Keratinocyte (primary cell): ENCODE measurements around the gene YPEL4. TPM values are rescaled to one million over a fixed set of nuclear protein-coding genes. Genes with fewer than 3 reads are reported as not detected.
A peak's percentile ranks its signal among the peaks of the same experiment; 100 is the strongest.

Source experiments
- DNase-seq: peaks from one replicate; pipeline ENCODE4 v3.0.0-alpha.2; 2011; ENCODE audit warnings: low read depth, missing footprints, low spot score
- FAIRE-seq: peaks from 2 replicates; lab custom pipeline; 2011; peaks lifted over from hg19 to GRCh38; lab: Jason Lieb, UNC
- H2AFZ ChIP-seq: 2 replicates; pipeline ENCODE4 v1.6.0; 2012; ENCODE audit warnings: low read length, control low read depth, inconsistent platforms; ENCODE audit not compliant: control insufficient read depth
- H3K27ac ChIP-seq: 2 replicates; pipeline ENCODE4 v1.5.1; 2011; ENCODE audit warnings: low read length; ENCODE audit not compliant: control insufficient read depth, insufficient read depth
- H3K27me3 ChIP-seq: 3 replicates; pipeline ENCODE4 v1.6.0; 2011; ENCODE audit warnings: low read length; ENCODE audit not compliant: control insufficient read depth, insufficient read depth; ENCODE audit errors: extremely low read depth
- H3K36me3 ChIP-seq, 2 experiments: 2 replicates in 1 of 2; 3 replicates in 1 of 2; pipeline ENCODE4 v1.5.1; 2011; ENCODE audit warnings: low read length in 2 of 2, mild to moderate bottlenecking in 1 of 2; ENCODE audit not compliant: control insufficient read depth in 2 of 2, insufficient read depth in 2 of 2; ENCODE audit errors: extremely low read depth in 1 of 2
- H3K4me1 ChIP-seq: 3 replicates; pipeline ENCODE4 v1.5.1; 2011; ENCODE audit warnings: low read length; ENCODE audit not compliant: control insufficient read depth, insufficient read depth; ENCODE audit errors: extremely low read depth
- H3K4me2 ChIP-seq: 3 replicates; pipeline ENCODE4 v1.6.0; 2011; ENCODE audit warnings: low read depth, low read length; ENCODE audit not compliant: control insufficient read depth, insufficient read depth; ENCODE audit errors: extremely low read depth
- H3K4me3 ChIP-seq, 3 experiments: fragments of 200-600 bp in 1 of 3; sonication (generic) in 1 of 3; 2 replicates in 2 of 3; 3 replicates in 1 of 3; pipeline ENCODE4 v1.5.1; 2011 to 2016; ENCODE audit warnings: low read length in 3 of 3, mild to moderate bottlenecking in 3 of 3, control low read depth in 2 of 3, inconsistent platforms in 1 of 3, low read depth in 1 of 3, mixed read lengths in 1 of 3, mixed run types in 1 of 3, moderate library complexity in 1 of 3; ENCODE audit not compliant: control insufficient read depth in 2 of 3, insufficient read depth in 2 of 3; ENCODE audit errors: extremely low read depth in 1 of 3
- H3K79me2 ChIP-seq: 2 replicates; pipeline ENCODE4 v1.6.0; 2012; ENCODE audit warnings: low read length; ENCODE audit not compliant: control insufficient read depth, insufficient read depth
- H3K9ac ChIP-seq: 3 replicates; pipeline ENCODE4 v1.6.0; 2011; ENCODE audit warnings: low read length; ENCODE audit not compliant: control insufficient read depth, insufficient read depth; ENCODE audit errors: extremely low read depth
- H3K9me1 ChIP-seq: 3 replicates; pipeline ENCODE4 v1.6.0; 2011; ENCODE audit warnings: low read length; ENCODE audit not compliant: control insufficient read depth, insufficient read depth; ENCODE audit errors: extremely low read depth
- H3K9me3 ChIP-seq: 2 replicates; pipeline ENCODE4 v1.5.1; 2012; ENCODE audit warnings: low read depth, low read length; ENCODE audit not compliant: control insufficient read depth
- H4K20me1 ChIP-seq: 3 replicates; pipeline ENCODE4 v1.6.0; 2011; ENCODE audit warnings: low read length; ENCODE audit not compliant: control insufficient read depth, insufficient read depth; ENCODE audit errors: extremely low read depth
- CTCF ChIP-seq, 3 experiments: IDR thresholded peaks in 1 of 3; conservative IDR thresholded peaks in 1 of 3; optimal IDR thresholded peaks in 1 of 3; 2 replicates in 2 of 3; 3 replicates in 1 of 3; pipeline versions ENCODE3 to v1.5.1; 2011; ENCODE audit warnings: low read length in 3 of 3, mild to moderate bottlenecking in 3 of 3, moderate library complexity in 2 of 3, control low read depth in 1 of 3, inconsistent platforms in 1 of 3; ENCODE audit not compliant: insufficient read depth in 2 of 3; ENCODE audit errors: extremely low read depth in 1 of 3
- EZH2 ChIP-seq: IDR thresholded peaks from one replicate; pipeline ENCODE4 v1.6.1; 2012; ENCODE audit warnings: inconsistent platforms, mild to moderate bottlenecking, low read length, moderate library complexity
- dilution Hi-C: fragments of 300-500 bp; cut with MboI; formaldehyde crosslinking; loops from one replicate; pipeline ENCODE4 v1.7.0; 2020; ENCODE audit warnings: low sequenced_read_pairs; ENCODE audit not compliant: extremely low pct_ligation_motif_present
- polyA plus RNA-seq, 5 experiments: library from polyadenylated mRNA; depleted of rRNA in 3 of 5; stranded (reverse) in 3 of 5; stranded (forward) in 1 of 5; unstranded in 1 of 5; fragments of >200 nt; gene quantifications; 1 replicate in 1 of 5; 2 replicates in 3 of 5; 3 replicates in 1 of 5; pipeline versions ENCODE4 v1.2.1 to v1.2.3, GENCODE V29; 2011 to 2012; ENCODE audit warnings: missing spikeins in 2 of 5, low read depth in 1 of 5, low replicate concordance in 1 of 5

Gene YPEL4
- polyA plus RNA-seq, 1 donor (not counting 4 experiments of a cell fraction or from before 2014, with no cell fraction given), result not detected

- Histone ChIP-seq H3K36me3 (no peaks in the 10 kb centered on the region), H3K9ac (peak overlapping the region; percentile 11), H3K9me1 (no peaks in the 10 kb centered on the region), H3K4me2 (peak overlapping the region; percentile 76), H3K4me1 (peaks cover 41% of the 10 kb centered on the region), H4K20me1 (peaks cover 8% of the 10 kb centered on the region), H3K79me2 (no peaks in the 10 kb centered on the region), H3K27ac (no peak overlapping the region), H3K27me3 (peaks cover 32% of the 10 kb centered on the region), H3K9me3 (no peaks in the 10 kb centered on the region), H3K4me3 (peak overlapping the region in 2 of 3 experiments; percentile 37 to 49), H2AFZ (no peak overlapping the region)
- TF ChIP-seq EZH2 (peak; percentile 33), CTCF (optimal IDR thresholded peaks at IDR 0.05 in 1 of 3, IDR thresholded peaks at IDR 0.05 in 1 of 3, conservative IDR thresholded peaks at IDR 0.05 in 1 of 3; ENCODE audit: extremely low read depth in 1 of 3, insufficient read depth in 2 of 3, low read length in 3 of 3) (no peak)
- no peak for DNase-seq
- dilution Hi-C loops, result no loop called here
- no peak for FAIRE-seq
Observed at GRCh38 chr11:57648801-57649735, 644 bp downstream of the YPEL4 start.

GRCh38 chr11:57647960-57648800, 1.5 kb downstream of the YPEL4 start:
- FAIRE-seq (no peak), DNase-seq (no peak)
- no peaks in the 10 kb centered on the region for H3K79me2 ChIP-seq
- H3K27ac ChIP-seq, result no peak overlapping the region
- H4K20me1 ChIP-seq, result peaks cover 8% of the 10 kb centered on the region
- no peak overlapping the region for H2AFZ ChIP-seq
- H3K36me3 ChIP-seq, result no peaks in the 10 kb centered on the region
- H3K9me1 ChIP-seq, result no peaks in the 10 kb centered on the region
- H3K9ac ChIP-seq, result peak overlapping the region; percentile 11
- H3K4me1 ChIP-seq, result peaks cover 41% of the 10 kb centered on the region
- peak overlapping the region; percentile 23 for H3K4me2 ChIP-seq
- no peaks in the 10 kb centered on the region for H3K9me3 ChIP-seq
- TF ChIP-seq EZH2 (no peak), CTCF (optimal IDR thresholded peaks at IDR 0.05 in 1 of 3, IDR thresholded peaks at IDR 0.05 in 1 of 3, conservative IDR thresholded peaks at IDR 0.05 in 1 of 3; ENCODE audit: extremely low read depth in 1 of 3, insufficient read depth in 2 of 3, low read length in 3 of 3) (no peak)
- H3K27me3 ChIP-seq, result peaks cover 32% of the 10 kb centered on the region
- peak overlapping the region in 1 of 3 experiments; percentile 22 for H3K4me3 ChIP-seq
- dilution Hi-C loops, result no loop called here
